Chondrocyte (in vitro differentiated cells): ENCODE results near the gene NDST3. TPM values are rescaled to one million over a fixed set of nuclear protein-coding genes. Genes with fewer than 3 reads are reported as not detected.
"Not testable (repeated sequence)": the region's sequence is repeated elsewhere in the genome, so short reads cannot be mapped to it uniquely, and the experiment has no call there.

Experiments
- DNase-seq: peaks from one replicate; pipeline ENCODE4 v3.0.0; 2021; ENCODE audit warnings: mixed read lengths, low spot score
- H3K27ac Mint-ChIP-seq: one replicate; pipeline ENCODE4 v1.8.0; 2021; ENCODE audit warnings: mild to moderate bottlenecking, moderate library complexity, mixed read lengths; ENCODE audit not compliant: unreplicated experiment
- H3K27me3 Mint-ChIP-seq: 2 replicates; pipeline ENCODE4 v1.8.0; 2021; ENCODE audit warnings: low read depth, mixed read lengths
- H3K36me3 Mint-ChIP-seq: 2 replicates; pipeline ENCODE4 v1.8.0; 2021; ENCODE audit warnings: low read depth, mixed read lengths
- H3K4me1 Mint-ChIP-seq: 2 replicates; pipeline ENCODE4 v1.8.0; 2021; ENCODE audit warnings: low read depth, mild to moderate bottlenecking, mixed read lengths
- H3K4me3 Mint-ChIP-seq: one replicate; pipeline ENCODE4 v1.8.0; 2021; ENCODE audit warnings: mild to moderate bottlenecking, moderate library complexity, mixed read lengths; ENCODE audit not compliant: unreplicated experiment
- H3K9me3 Mint-ChIP-seq: 2 replicates; pipeline ENCODE4 v1.8.0; 2021; ENCODE audit warnings: low read depth, mixed read lengths
- total RNA-seq: library from RNA; stranded (reverse); gene quantifications from 3 replicates; pipeline ENCODE4 v1.2.1, GENCODE V29; 2021
- TF ChIP-seq, protein P1 (sequence below): fragments of 200-600 bp; sonication (generic); IDR thresholded peaks from 2 replicates; pipeline ENCODE4 v1.5.0; 2021; ENCODE audit warnings: antibody characterized with exemption, mild to moderate bottlenecking, moderate library complexity

The NDST3 gene
- total RNA-seq, 1 donor from 2014 or later, result 1.3 TPM

DNA sequence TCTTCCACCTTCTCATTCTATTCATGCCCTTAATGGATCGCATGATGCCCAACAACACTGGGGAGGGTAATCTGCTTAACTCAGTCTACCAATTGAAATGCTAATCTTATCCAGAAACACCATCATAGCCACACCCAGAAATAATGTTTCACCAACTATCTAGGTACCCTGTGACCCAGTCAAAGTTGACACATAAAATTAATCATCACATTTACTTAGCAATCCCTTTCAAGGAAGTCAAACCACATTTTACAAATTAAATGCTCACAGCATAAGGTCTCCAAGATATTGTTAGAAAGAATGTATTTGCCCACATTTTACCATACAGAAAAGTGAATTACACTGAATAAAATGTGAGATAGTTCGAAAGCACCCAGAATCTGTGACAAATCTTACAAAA is 226.0 kb downstream of the NDST3 start:
- no peaks in the 10 kb centered on the region for H3K4me1 Mint-ChIP-seq
- H3K9me3 Mint-ChIP-seq, result no peaks in the 10 kb centered on the region
- no peak overlapping the region for H3K27ac Mint-ChIP-seq
- no peaks in the 10 kb centered on the region for H3K36me3 Mint-ChIP-seq
- H3K27me3 Mint-ChIP-seq, result peaks cover 2% of the 10 kb centered on the region
- no peak for DNase-seq
- H3K4me3 Mint-ChIP-seq, result no peak overlapping the region
- TF ChIP-seq, protein P1, sequence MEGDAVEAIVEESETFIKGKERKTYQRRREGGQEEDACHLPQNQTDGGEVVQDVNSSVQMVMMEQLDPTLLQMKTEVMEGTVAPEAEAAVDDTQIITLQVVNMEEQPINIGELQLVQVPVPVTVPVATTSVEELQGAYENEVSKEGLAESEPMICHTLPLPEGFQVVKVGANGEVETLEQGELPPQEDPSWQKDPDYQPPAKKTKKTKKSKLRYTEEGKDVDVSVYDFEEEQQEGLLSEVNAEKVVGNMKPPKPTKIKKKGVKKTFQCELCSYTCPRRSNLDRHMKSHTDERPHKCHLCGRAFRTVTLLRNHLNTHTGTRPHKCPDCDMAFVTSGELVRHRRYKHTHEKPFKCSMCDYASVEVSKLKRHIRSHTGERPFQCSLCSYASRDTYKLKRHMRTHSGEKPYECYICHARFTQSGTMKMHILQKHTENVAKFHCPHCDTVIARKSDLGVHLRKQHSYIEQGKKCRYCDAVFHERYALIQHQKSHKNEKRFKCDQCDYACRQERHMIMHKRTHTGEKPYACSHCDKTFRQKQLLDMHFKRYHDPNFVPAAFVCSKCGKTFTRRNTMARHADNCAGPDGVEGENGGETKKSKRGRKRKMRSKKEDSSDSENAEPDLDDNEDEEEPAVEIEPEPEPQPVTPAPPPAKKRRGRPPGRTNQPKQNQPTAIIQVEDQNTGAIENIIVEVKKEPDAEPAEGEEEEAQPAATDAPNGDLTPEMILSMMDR, result no peak

DNA sequence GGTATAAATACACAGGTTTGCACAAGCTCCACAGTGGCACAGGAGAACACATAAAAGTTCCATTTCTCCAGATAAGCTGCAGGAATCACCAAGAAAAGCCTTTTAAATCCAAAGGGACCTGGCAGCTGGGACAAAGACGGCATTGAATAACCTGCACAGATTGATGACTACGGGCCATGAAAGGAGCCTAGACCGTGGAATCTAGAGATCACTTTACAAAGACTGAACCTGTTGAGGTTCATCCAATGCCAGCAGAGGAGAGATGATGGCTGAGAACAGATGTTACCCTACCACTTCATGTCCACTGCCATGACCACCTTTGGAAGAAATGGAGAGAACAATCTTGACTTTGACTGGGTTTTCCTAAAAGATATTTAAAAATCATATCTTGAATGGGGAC is 229.8 kb downstream of the NDST3 start:
- TF ChIP-seq, protein P1, result no peak
- Mint-ChIP-seq H3K4me1 (no peaks in the 10 kb centered on the region), H3K36me3 (no peaks in the 10 kb centered on the region), H3K27ac (no peak overlapping the region), H3K4me3 (no peak overlapping the region), H3K27me3 (peaks cover 2% of the 10 kb centered on the region), H3K9me3 (no peaks in the 10 kb centered on the region)
- DNase-seq, result no peak

DNA sequence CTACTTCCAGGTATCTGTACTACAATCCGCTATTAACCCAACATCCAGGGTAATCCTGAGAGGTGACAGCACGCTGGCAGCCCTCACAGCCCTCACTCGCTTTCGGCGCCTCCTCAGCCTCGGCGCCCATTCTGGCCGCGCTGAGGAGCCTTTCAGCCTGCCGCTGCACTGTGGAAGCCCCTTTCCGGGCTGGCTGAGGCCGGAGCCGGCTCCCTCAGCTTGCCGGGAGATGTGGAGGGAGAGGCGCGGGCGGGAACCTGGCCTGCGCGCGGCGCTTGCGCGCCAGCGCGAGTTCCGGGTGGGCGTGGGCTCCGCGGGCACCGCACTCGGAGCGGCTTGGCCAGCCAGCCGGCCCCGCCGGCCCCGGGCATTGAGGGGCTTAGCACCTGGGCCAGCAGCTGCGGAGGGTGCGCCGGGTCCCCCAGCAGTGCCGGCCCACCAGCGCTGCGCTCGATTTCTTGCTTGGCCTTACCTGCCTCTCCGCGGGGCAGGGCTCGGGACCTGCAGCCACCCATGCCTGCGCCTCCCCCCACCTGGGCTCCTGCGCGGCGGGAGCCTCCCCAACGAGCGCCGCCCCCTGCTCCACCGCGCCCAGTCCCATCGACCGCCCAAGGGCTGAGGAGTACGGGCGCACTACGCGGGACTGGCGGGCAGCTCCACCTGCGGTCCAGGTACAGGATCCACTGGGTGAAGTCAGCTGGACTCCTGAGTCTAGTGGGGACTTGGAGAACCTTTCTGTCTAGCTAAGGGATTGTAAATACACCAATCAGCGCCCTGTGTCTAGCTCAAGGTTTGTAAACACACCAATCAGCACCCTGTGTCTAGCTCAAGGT is 231.2 kb downstream of the NDST3 start:
- no peaks in the 10 kb centered on the region for H3K9me3 Mint-ChIP-seq
- H3K27ac Mint-ChIP-seq, result no peak overlapping the region
- H3K36me3 Mint-ChIP-seq, result no peaks in the 10 kb centered on the region
- peaks cover 1% of the 10 kb centered on the region for H3K4me1 Mint-ChIP-seq
- DNase-seq, result no peak
- no peak overlapping the region for H3K4me3 Mint-ChIP-seq
- TF ChIP-seq, protein P1, result no peak
- peaks cover 3% of the 10 kb centered on the region for H3K27me3 Mint-ChIP-seq

DNA sequence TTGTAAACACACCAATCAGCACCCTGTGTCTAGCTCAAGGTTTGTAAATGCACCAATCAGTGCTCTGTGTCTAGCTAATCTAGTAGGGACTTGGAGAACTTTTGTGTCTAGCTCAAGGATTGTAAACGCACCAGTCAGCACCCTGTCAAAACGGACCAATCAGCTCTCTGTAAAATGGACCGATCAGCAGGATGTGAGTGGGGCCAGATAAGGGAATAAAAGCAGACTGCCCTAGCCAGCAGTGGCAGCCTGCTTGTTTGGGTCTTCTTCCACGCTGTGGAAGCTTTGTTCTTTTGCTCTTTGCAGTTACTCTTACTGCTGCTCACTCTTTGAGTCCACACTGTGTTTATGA is 231.8 kb downstream of the NDST3 start:
- H3K36me3 Mint-ChIP-seq, result not testable (repeated sequence)

DNA sequence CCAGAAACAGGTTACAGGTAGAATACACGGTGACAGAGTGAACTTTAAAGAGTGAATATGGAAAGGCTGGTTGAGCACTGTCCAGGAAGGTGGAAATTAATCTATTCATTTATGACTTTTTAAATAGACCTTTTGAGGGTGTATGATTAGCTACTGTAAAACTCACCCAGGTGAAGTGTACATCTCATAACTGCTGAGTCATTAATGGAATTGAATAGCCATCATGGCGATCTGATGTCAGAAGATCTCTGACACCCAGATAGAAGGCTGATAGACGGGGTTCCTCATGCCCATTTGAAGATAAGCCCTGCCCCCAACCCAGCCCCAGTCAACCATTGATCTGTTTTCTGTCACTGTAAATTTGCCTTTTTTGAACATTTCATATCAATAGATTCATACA is 234.5 kb downstream of the NDST3 start:
- peaks cover 3% of the 10 kb centered on the region for H3K4me1 Mint-ChIP-seq
- H3K9me3 Mint-ChIP-seq, result no peaks in the 10 kb centered on the region
- H3K27me3 Mint-ChIP-seq, result peaks cover 1% of the 10 kb centered on the region

More for the DNA sequence above, 231.8 kb downstream of the NDST3 start:
- H3K4me1 Mint-ChIP-seq, H3K27ac Mint-ChIP-seq, DNase-seq, H3K27me3 Mint-ChIP-seq, H3K9me3 Mint-ChIP-seq, H3K4me3 Mint-ChIP-seq: not testable (repeated sequence)

More for the DNA sequence above, 234.5 kb downstream of the NDST3 start:
- TF ChIP-seq, protein P1, result no peak
- no peaks in the 10 kb centered on the region for H3K36me3 Mint-ChIP-seq
- DNase-seq, result no peak
- H3K4me3 Mint-ChIP-seq, result no peak overlapping the region
- no peak overlapping the region for H3K27ac Mint-ChIP-seq
